Measurements from ENCODE around the gene KCNQ1.
A peak's percentile ranks its signal among the peaks of the same experiment; 100 is the strongest.

KCNQ1 gene

GRCh38 chr11:2891326-2892214 is 446.8 kb downstream of the KCNQ1 start:
- H3K27ac Mint-ChIP-seq = peak overlapping the region; percentile 86
- peaks cover 38% of the 10 kb centered on the region for H3K4me1 Mint-ChIP-seq
- peaks cover 27% of the 10 kb centered on the region for H3K27me3 Mint-ChIP-seq
- peak overlapping the region; percentile 81 for H3K4me3 Mint-ChIP-seq
- no peaks in the 10 kb centered on the region for H3K36me3 Mint-ChIP-seq
- peak; percentile 31 for DNase-seq
- no peaks in the 10 kb centered on the region for H3K9me3 Mint-ChIP-seq
- CTCF ChIA-PET = interaction anchor here (0.9 to 13.7 kb wide), 17 partner anchors 9 to 471 kb away, joined by 3 to 344 read pairs (median 7); partner anchors contain the start of genes CARS1 and PHLDA2

GRCh38 chr11:2892215-2892966 is 447.6 kb downstream of the KCNQ1 start:
- peaks cover 35% of the 10 kb centered on the region for H3K4me1 Mint-ChIP-seq
- peak overlapping the region; percentile 81 for H3K4me3 Mint-ChIP-seq
- H3K27me3 Mint-ChIP-seq = peaks cover 19% of the 10 kb centered on the region
- H3K36me3 Mint-ChIP-seq = no peaks in the 10 kb centered on the region
- DNase-seq = peak; percentile 90
- H3K27ac Mint-ChIP-seq = peak overlapping the region; percentile 86
- CTCF ChIA-PET = interaction anchor here (0.7 to 13.7 kb wide), 23 partner anchors 10 to 798 kb away, joined by 3 to 344 read pairs (median 4); partner anchors contain the start of genes CARS1 and PHLDA2
- H3K9me3 Mint-ChIP-seq = no peaks in the 10 kb centered on the region

- Mint-ChIP-seq H3K36me3 (no peaks in the 10 kb centered on the region), H3K27ac (peak overlapping the region; percentile 86), H3K4me1 (peaks cover 40% of the 10 kb centered on the region), H3K4me3 (peak overlapping the region; percentile 81), H3K27me3 (peaks cover 13% of the 10 kb centered on the region), H3K9me3 (no peaks in the 10 kb centered on the region)
- peak; percentile 79 for DNase-seq
- CTCF ChIA-PET = interaction anchor here (0.7 to 13.7 kb wide), 21 partner anchors 9 to 799 kb away, joined by 3 to 344 read pairs (median 4); partner anchors contain the start of genes CARS1 and PHLDA2
Measured at GRCh38 chr11:2892967-2893528, 448.2 kb downstream of the KCNQ1 start.

- no peaks in the 10 kb centered on the region for H3K9me3 Mint-ChIP-seq
- no peaks in the 10 kb centered on the region for H3K36me3 Mint-ChIP-seq
- CTCF ChIA-PET = interaction anchor here (0.7 to 4.9 kb wide), 4 partner anchors 36 to 367 kb away, joined by 3 to 50 read pairs (median 5); partner anchors contain the start of gene PHLDA2
- peak overlapping the region; percentile 11 for H3K4me3 Mint-ChIP-seq
- peaks cover 46% of the 10 kb centered on the region for H3K4me1 Mint-ChIP-seq
- H3K27ac Mint-ChIP-seq = peak overlapping the region; percentile 62
- no peak for DNase-seq
- peaks cover 9% of the 10 kb centered on the region for H3K27me3 Mint-ChIP-seq
Measured at GRCh38 chr11:2893935-2894334, 449.1 kb downstream of the KCNQ1 start.

DNA sequence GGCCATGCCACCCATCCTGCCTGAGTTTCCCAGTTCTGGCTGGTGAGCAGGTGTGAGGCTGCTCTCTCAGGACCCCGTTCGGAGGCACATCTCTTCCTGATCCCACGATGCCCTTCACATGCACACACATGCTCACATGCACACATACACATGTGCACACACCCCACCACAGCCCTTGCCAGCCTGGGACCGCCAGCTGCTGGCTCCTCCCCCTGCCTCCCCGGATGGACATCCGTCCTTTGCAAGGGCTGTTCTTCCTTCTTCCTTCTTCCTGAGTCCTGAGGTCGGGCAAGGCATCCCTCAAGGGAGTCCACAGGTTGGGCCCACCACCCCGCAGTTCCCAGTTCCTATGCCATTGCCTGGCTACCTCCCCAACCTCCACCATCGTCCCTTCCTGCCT is 451.2 kb downstream of the KCNQ1 start:
- peaks cover 61% of the 10 kb centered on the region for H3K4me1 Mint-ChIP-seq
- no peak overlapping the region for H3K4me3 Mint-ChIP-seq
- peaks cover 9% of the 10 kb centered on the region for H3K27me3 Mint-ChIP-seq
- H3K27ac Mint-ChIP-seq = no peak overlapping the region
- DNase-seq = no peak
- peaks cover 6% of the 10 kb centered on the region for H3K36me3 Mint-ChIP-seq
- H3K9me3 Mint-ChIP-seq = peaks cover 4% of the 10 kb centered on the region
- CTCF ChIA-PET = interaction anchor here (0.8 to 1.4 kb wide), 2 partner anchors 25 to 363 kb away, joined by 4 to 5 read pairs; no protein-coding TSS in a partner anchor

DNA sequence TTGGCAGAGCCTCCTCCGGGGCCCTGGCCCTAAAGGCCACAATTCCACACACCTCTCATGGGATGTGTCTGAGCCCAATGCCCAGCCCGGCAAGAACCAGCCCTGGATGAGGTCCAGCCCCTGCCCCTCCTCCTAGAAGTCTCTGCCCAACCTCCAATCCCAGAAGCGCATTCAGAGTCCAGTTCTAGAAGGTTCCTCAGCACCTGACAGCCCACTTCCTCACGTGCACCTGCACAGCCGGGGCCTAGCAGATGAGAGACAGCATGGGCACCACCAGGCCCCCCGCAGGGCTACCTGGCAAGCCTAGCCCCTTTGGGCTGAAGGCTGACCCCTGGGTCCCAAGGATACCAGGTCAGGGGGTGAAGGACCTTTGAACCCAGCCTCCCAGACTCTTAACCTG is 452.2 kb downstream of the KCNQ1 start:
- no peak overlapping the region for H3K4me3 Mint-ChIP-seq
- peaks cover 4% of the 10 kb centered on the region for H3K9me3 Mint-ChIP-seq
- no peak for DNase-seq
- H3K27me3 Mint-ChIP-seq = peaks cover 9% of the 10 kb centered on the region
- no peak overlapping the region for H3K27ac Mint-ChIP-seq
- peaks cover 6% of the 10 kb centered on the region for H3K36me3 Mint-ChIP-seq
- peaks cover 57% of the 10 kb centered on the region for H3K4me1 Mint-ChIP-seq
- CTCF ChIA-PET = interaction anchor here (0.8 kb wide), 1 partner anchor 24 kb away, joined by 4 read pairs; no protein-coding TSS in a partner anchor

GRCh38 chr11:2898366-2899079 is 453.7 kb downstream of the KCNQ1 start:
- peak; percentile 75 for DNase-seq
- Mint-ChIP-seq H3K4me1 (peaks cover 57% of the 10 kb centered on the region), H3K9me3 (peaks cover 4% of the 10 kb centered on the region), H3K27me3 (peaks cover 9% of the 10 kb centered on the region), H3K27ac (peak overlapping the region; percentile 95), H3K4me3 (peak overlapping the region; percentile 64), H3K36me3 (peaks cover 6% of the 10 kb centered on the region)
- CTCF ChIA-PET = interaction anchor here (1.1 to 1.8 kb wide), 3 partner anchors 10 to 366 kb away, joined by 3 to 6 read pairs (median 5); no protein-coding TSS in a partner anchor

Measured in activated naive CD4-positive, alpha-beta T cell treated with anti-CD3 and anti-CD28 coated beads, Interleukin-2, amount 10 ng/mL, durations not matched to agents 7 days and 5 days (primary cell).